NCI-H2227 treated with DMSO at 0.1 percent for 48 hours (cell line): ENCODE results near the gene PNP.
"Not testable (repeated sequence)": the region's sequence is repeated elsewhere in the genome, so short reads cannot be mapped to it uniquely, and the experiment has no call there.

Source experiments
- DNase-seq: peaks from one replicate; lab custom pipeline; 2025; lab: John Stamatoyannopoulos, UW

Gene PNP

GRCh38 chr14:20469242-20469889, at the start of gene PNP:
Gene PNP, plus strand, starts transcription at chr14:20469406. Its CDS starts 119 bp downstream, at chr14:20469525.
- DNase-seq = peak; percentile 89

- DNase-seq = no peak
These were observed 49.8 kb upstream of the PNP start for GRCh38 chr14:20419419-20419818.

- DNase-seq = no peak
These were observed 47.9 kb upstream of the PNP start for GRCh38 chr14:20421267-20421666.

GRCh38 chr14:20422886-20423285, 46.3 kb upstream of the PNP start:
- DNase-seq = no peak

GRCh38 chr14:20424851-20425250, 44.4 kb upstream of the PNP start:
- DNase-seq = no peak

- DNase-seq = peak; percentile 26
These were observed 41.8 kb upstream of the PNP start for GRCh38 chr14:20427231-20428009.

- DNase-seq = no peak
These were observed 41.2 kb upstream of the PNP start for GRCh38 chr14:20428010-20428365.

GRCh38 chr14:20428802-20429201, 40.4 kb upstream of the PNP start:
- no peak for DNase-seq

GRCh38 chr14:20429801-20430669, 39.2 kb upstream of the PNP start:
- no peak for DNase-seq

- no peak for DNase-seq
These were observed 34.3 kb upstream of the PNP start for GRCh38 chr14:20434701-20435581.

- no peak for DNase-seq
These were observed 33.4 kb upstream of the PNP start, which contains the start of gene KLHL33 for GRCh38 chr14:20435582-20436362. Gene KLHL33, minus strand, starts transcription at chr14:20436166. Its CDS starts 355 bp downstream, at chr14:20435811.

- no peak for DNase-seq
These were observed 32.8 kb upstream of the PNP start for GRCh38 chr14:20436363-20436755.

- no peak for DNase-seq
These were observed 30.5 kb upstream of the PNP start for GRCh38 chr14:20438664-20439063.

GRCh38 chr14:20440465-20440864, 28.7 kb upstream of the PNP start:
- DNase-seq = no peak

GRCh38 chr14:20440882-20441281, 28.3 kb upstream of the PNP start:
- no peak for DNase-seq

GRCh38 chr14:20441461-20441860, 27.7 kb upstream of the PNP start:
- no peak for DNase-seq

GRCh38 chr14:20443650-20444049, 25.6 kb upstream of the PNP start:
- not testable (repeated sequence) for DNase-seq

GRCh38 chr14:20446889-20447288, 22.3 kb upstream of the PNP start:
- no peak for DNase-seq

- not testable (repeated sequence) for DNase-seq
These were observed 16.4 kb upstream of the PNP start for GRCh38 chr14:20452831-20453230.

GRCh38 chr14:20454516-20455354, 14.5 kb upstream of the PNP start, which contains the start of the genes APEX1 and OSGEP:
Gene APEX1, plus strand, starts transcription at chr14:20455226. Its CDS starts 420 bp downstream, at chr14:20455646.
Gene OSGEP, minus strand, starts transcription at chr14:20454812. Its CDS starts 129 bp downstream, at chr14:20454683.
- peak; percentile 98 for DNase-seq
